ENCODE measurements around the gene ARHGAP31. TPM values are rescaled to one million over a fixed set of nuclear protein-coding genes. Genes with fewer than 3 reads are reported as not detected.

The ARHGAP31 gene
- total RNA-seq, 1 donor from 2014 or later: 0.84 TPM

GRCh38 chr3:119343719-119344118, 49.5 kb downstream of the ARHGAP31 start:
- TF ChIP-seq, protein P1, sequence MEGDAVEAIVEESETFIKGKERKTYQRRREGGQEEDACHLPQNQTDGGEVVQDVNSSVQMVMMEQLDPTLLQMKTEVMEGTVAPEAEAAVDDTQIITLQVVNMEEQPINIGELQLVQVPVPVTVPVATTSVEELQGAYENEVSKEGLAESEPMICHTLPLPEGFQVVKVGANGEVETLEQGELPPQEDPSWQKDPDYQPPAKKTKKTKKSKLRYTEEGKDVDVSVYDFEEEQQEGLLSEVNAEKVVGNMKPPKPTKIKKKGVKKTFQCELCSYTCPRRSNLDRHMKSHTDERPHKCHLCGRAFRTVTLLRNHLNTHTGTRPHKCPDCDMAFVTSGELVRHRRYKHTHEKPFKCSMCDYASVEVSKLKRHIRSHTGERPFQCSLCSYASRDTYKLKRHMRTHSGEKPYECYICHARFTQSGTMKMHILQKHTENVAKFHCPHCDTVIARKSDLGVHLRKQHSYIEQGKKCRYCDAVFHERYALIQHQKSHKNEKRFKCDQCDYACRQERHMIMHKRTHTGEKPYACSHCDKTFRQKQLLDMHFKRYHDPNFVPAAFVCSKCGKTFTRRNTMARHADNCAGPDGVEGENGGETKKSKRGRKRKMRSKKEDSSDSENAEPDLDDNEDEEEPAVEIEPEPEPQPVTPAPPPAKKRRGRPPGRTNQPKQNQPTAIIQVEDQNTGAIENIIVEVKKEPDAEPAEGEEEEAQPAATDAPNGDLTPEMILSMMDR (IDR thresholded peaks at IDR 0.05; ENCODE audit: unreplicated experiment): no peak
- H3K4me1 Mint-ChIP-seq (ENCODE audit: low read depth): peaks cover 7% of the 10 kb centered on the region
- H3K27me3 Mint-ChIP-seq: no peaks in the 10 kb centered on the region

DNA sequence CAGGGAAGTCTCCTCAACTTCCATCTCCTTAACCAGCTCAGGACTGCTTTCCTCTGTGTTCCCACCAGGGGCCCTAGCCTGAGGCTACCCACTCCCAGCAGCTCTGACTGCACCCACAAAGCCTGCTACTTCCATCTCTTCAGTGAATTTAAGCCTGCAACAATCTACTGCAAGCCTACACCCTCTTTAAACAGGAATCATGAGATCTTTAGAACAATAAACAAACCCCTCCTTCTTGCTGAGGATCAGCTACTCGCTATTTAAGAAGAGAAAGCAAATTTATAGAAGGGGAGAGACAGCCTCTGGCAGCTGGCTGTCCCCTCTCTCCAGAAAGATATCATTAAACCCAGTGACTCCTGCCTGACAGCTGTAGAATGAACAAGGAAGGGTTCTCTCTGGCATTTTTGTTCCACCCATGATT, 51.9 kb downstream of the ARHGAP31 start:
- Mint-ChIP-seq H3K27ac (no peak overlapping the region), H3K9me3 (ENCODE audit: low read depth) (no peaks in the 10 kb centered on the region), H3K4me3 (ENCODE audit: low read depth) (no peak overlapping the region), H3K4me1 (ENCODE audit: low read depth) (peaks cover 23% of the 10 kb centered on the region), H3K36me3 (ENCODE audit: insufficient read depth) (no peaks in the 10 kb centered on the region), H3K27me3 (no peaks in the 10 kb centered on the region)
- TF ChIP-seq, protein P1 (IDR thresholded peaks at IDR 0.05; ENCODE audit: unreplicated experiment): no peak
- DNase-seq (ENCODE audit: low spot score, unreplicated experiment): no peak

More at GRCh38 chr3:119343719-119344118, 49.5 kb downstream of the ARHGAP31 start:
- Mint-ChIP-seq H3K9me3 (ENCODE audit: low read depth) (no peaks in the 10 kb centered on the region), H3K27ac (peak overlapping the region; percentile 58), H3K36me3 (ENCODE audit: insufficient read depth) (no peaks in the 10 kb centered on the region), H3K4me3 (ENCODE audit: low read depth) (no peak overlapping the region)
- no peak for DNase-seq (ENCODE audit: low spot score, unreplicated experiment)

DNA sequence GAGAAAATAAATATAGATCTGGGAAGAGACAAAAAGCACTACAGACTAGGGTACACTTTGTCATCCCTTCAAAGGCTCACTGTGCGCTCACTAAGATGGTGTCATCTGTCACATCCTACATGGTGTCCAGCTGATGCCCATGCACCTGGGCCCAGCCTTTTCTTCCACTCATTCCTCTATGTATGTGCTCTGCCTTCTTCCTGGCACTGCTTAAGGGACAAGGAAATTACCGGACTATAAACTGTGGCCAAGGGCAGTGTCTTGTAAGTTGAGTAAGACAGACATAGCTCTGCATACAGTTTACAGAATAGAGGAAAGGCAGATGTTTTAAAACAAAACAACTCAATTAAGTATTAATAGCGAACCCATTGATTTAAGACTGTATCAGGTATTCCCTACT, 52.9 kb downstream of the ARHGAP31 start:
- H3K36me3 Mint-ChIP-seq (ENCODE audit: insufficient read depth): no peaks in the 10 kb centered on the region
- H3K9me3 Mint-ChIP-seq (ENCODE audit: low read depth): no peaks in the 10 kb centered on the region
- DNase-seq (ENCODE audit: low spot score, unreplicated experiment): no peak
- H3K4me1 Mint-ChIP-seq (ENCODE audit: low read depth): peaks cover 26% of the 10 kb centered on the region
- no peak overlapping the region for H3K4me3 Mint-ChIP-seq (ENCODE audit: low read depth)
- no peak overlapping the region for H3K27ac Mint-ChIP-seq
- TF ChIP-seq, protein P1 (IDR thresholded peaks at IDR 0.05; ENCODE audit: unreplicated experiment): no peak
- no peaks in the 10 kb centered on the region for H3K27me3 Mint-ChIP-seq

- Mint-ChIP-seq H3K4me3 (ENCODE audit: low read depth) (no peak overlapping the region), H3K9me3 (ENCODE audit: low read depth) (no peaks in the 10 kb centered on the region), H3K36me3 (ENCODE audit: insufficient read depth) (no peaks in the 10 kb centered on the region), H3K27ac (peak overlapping the region; percentile 54), H3K27me3 (no peaks in the 10 kb centered on the region), H3K4me1 (ENCODE audit: low read depth) (peaks cover 37% of the 10 kb centered on the region)
- DNase-seq (ENCODE audit: low spot score, unreplicated experiment): no peak
- TF ChIP-seq, protein P1 (IDR thresholded peaks at IDR 0.05; ENCODE audit: unreplicated experiment): no peak
Observed at GRCh38 chr3:119349354-119350041, 55.3 kb downstream of the ARHGAP31 start.

DNA sequence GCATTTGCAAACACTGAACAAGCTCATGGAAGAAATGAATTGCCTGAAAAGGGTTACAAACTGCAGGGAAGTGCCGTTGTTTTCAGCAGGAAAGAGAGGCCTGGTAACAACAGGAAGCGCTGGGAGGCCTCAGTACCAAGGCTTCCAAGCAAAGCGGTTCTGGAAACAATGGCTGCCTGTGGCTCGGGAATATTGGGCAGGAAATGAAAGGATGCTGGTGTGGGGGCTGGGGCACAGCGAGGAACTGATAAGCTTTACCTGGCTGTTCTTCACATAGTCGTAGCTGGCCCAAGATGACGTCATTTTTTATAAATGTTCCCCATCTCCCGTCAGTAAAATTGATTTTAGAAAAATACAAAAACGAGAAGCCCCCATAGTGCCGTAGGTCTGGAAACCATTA, 55.9 kb downstream of the ARHGAP31 start:
- no peak for DNase-seq (ENCODE audit: low spot score, unreplicated experiment)
- H3K36me3 Mint-ChIP-seq (ENCODE audit: insufficient read depth): no peaks in the 10 kb centered on the region
- peak overlapping the region; percentile 35 for H3K27ac Mint-ChIP-seq
- H3K4me1 Mint-ChIP-seq (ENCODE audit: low read depth): peaks cover 37% of the 10 kb centered on the region
- TF ChIP-seq, protein P1 (IDR thresholded peaks at IDR 0.05; ENCODE audit: unreplicated experiment): no peak
- H3K4me3 Mint-ChIP-seq (ENCODE audit: low read depth): no peak overlapping the region
- H3K9me3 Mint-ChIP-seq (ENCODE audit: low read depth): no peaks in the 10 kb centered on the region
- H3K27me3 Mint-ChIP-seq: no peaks in the 10 kb centered on the region

All from progenitor cell of endocrine pancreas (in vitro differentiated cells).